ENCODE measurements around the gene MMP28.

MMP28 gene

DNA sequence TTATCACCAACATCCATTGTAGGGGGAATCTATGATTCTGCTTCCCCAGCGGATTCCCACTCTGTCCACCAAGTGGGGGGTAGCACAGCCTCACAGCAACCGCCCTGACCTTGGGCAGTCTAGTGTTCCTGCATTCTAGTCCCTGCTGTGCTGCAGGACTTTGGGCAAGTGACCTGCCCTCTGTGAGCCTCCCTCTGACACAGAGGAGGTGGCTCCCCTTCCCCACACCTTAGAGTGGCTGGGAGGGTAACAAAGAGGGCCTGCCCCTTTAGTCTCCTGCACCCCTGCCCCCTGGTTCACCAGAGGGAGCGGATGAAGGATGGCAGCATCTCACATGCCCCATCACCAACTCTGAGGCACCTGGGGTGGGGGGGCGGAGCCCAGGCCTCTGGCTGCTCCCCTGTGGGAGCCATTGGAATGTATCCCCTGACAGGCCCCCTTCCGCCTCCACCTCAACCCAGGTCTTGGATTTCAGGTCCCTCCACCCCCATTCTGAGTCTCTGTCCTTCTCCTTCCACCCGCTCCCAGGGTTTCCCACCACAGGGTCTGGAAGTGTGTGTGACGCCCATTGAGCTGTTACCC, 52.5 kb downstream of the MMP28 start:
- no peak for DNase-seq (ENCODE audit: extremely low read depth, low read depth)
- TF ChIP-seq, protein P1, sequence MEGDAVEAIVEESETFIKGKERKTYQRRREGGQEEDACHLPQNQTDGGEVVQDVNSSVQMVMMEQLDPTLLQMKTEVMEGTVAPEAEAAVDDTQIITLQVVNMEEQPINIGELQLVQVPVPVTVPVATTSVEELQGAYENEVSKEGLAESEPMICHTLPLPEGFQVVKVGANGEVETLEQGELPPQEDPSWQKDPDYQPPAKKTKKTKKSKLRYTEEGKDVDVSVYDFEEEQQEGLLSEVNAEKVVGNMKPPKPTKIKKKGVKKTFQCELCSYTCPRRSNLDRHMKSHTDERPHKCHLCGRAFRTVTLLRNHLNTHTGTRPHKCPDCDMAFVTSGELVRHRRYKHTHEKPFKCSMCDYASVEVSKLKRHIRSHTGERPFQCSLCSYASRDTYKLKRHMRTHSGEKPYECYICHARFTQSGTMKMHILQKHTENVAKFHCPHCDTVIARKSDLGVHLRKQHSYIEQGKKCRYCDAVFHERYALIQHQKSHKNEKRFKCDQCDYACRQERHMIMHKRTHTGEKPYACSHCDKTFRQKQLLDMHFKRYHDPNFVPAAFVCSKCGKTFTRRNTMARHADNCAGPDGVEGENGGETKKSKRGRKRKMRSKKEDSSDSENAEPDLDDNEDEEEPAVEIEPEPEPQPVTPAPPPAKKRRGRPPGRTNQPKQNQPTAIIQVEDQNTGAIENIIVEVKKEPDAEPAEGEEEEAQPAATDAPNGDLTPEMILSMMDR (IDR thresholded peaks at IDR 0.05; ENCODE audit: low read depth, low read length), result no peak

DNA sequence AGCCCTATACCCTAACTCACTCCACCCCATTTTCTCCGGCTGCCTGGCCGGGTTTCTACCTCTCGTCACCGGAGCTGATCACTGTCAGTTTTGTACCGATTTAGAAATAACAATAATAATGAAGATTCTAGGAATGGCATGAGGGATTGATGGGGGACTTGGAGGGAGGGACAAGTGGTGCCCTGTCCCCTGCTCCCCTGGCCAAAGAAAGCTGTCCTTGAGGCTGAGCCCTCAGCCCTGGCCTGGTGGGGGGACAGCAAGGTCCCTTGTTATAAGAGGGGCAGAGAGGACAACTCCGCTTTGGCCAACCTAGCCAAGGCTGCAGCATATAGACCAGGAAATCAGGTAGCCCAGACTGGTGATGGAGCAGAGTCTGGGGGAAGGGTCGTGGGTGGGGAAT, 52.9 kb downstream of the MMP28 start:
- no peak for DNase-seq (ENCODE audit: extremely low read depth, low read depth)
- TF ChIP-seq, protein P1 (IDR thresholded peaks at IDR 0.05; ENCODE audit: low read depth, low read length), result no peak

DNA sequence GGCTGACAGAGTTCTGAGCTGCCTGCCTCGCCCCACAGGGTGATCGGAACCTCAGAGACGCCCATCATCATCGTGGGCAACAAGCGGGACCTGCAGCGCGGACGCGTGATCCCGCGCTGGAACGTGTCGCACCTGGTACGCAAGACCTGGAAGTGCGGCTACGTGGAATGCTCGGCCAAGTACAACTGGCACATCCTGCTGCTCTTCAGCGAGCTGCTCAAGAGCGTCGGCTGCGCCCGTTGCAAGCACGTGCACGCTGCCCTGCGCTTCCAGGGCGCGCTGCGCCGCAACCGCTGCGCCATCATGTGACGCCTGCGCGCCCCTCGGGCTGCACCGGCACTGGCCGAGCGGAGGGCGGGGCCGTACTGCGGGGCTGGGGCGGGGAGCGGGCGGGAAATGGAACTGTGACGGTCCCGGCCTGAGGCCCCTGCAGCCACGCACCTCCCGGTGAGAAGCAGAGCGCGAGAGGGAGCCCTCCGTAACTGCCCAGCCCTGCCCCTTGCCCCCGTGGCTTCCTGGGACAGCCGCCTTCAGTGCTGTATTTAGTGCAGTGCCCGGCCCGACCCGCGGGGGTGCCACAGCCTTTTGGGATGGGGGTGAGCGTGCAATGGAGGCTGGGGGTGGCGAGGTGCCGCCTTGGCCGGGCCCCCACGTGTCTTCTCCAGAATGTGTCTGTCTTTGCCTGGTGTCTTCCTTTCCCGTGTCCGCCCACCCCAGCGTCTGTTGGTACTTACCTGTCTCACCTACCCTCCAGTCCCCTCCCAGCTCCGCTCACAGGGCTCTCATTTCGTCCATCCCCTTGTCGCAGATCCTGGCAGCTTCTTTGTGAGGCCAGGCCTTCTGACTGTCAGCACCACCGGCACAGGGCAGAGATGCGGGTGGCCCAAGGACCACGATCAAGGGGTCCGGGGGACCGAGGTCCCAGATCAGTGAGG, 54.2 kb downstream of the MMP28 start:
- no peak for DNase-seq (ENCODE audit: extremely low read depth, low read depth)
- TF ChIP-seq, protein P1 (IDR thresholded peaks at IDR 0.05; ENCODE audit: low read depth, low read length), result no peak

DNA sequence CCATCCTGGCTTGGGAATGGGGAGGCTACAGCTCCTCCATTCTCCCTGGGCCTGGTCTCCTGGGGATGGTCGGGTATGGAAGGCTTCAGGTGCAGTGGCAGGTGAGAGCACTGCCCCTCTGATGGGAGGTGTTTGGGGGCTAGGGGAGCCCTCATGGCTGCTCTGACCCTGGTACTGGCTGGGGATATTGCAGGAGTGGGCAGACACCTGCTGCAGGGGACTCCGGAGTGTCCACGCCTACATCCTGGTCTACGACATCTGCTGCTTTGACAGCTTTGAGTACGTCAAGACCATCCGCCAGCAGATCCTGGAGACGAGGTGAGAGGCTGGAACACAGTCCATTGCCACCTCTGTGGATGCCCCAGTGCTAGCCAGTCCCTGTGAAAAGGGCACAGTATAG, 55.2 kb downstream of the MMP28 start:
- TF ChIP-seq, protein P1 (IDR thresholded peaks at IDR 0.05; ENCODE audit: low read depth, low read length), result no peak
- DNase-seq (ENCODE audit: extremely low read depth, low read depth), result no peak

DNA sequence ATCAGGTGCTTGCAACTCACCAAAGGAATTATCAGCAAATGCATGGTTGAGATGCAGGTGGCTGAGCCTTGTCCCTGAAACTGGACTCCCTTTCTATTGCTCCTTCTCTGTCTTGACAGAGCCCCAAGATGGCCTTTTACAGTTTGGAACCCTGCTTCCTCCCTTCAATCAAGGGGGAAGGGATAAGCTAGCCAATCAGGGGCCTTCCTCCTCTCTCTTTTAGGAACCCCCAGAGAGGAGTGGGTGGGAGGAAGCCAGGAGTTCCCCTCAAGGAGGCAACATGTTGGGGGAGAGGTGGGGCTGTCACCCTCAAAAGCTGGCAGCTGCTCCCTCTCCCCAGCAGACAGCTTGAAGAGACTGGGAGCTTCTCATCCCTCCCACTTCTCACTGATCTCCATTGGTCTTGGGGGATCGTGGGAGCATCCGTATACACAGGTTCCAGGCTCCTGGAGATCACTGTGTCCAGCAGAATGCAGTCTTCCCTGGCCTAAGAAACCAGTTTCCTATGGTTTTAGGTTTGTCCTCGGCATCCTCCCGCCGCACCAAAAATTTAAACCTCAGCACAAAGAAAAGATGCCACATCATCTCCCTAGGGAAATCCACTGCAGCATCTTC, 56.8 kb downstream of the MMP28 start:
- no peak for DNase-seq (ENCODE audit: extremely low read depth, low read depth)

DNA sequence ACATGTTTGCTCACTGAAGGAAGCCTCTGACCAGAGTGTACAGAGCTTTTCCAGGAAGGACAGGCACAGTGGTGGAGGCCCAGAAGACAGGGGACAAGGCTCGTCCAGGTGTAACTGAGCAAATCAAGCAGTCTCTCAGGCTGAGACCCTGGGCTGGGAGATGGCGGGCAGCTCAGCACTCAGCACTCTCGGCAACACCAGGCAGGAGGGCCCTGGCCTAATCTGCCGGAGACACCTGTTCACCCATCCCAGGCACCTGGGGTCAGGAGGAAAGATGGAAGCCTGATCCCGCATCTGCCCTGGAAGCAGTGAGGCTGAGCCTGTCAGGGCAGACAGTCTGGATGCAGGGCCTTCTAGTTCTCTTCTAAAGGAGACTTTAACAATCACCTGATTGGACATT, 59.2 kb downstream of the MMP28 start:
- TF ChIP-seq, protein P1 (IDR thresholded peaks at IDR 0.05; ENCODE audit: low read depth, low read length), result no peak

More for the DNA sequence above, 56.8 kb downstream of the MMP28 start:
- TF ChIP-seq, protein P1 (IDR thresholded peaks at IDR 0.05; ENCODE audit: low read depth, low read length), result no peak

More for the DNA sequence above, 59.2 kb downstream of the MMP28 start:
- no peak for DNase-seq (ENCODE audit: extremely low read depth, low read depth)
